Upper lobe of right lung (tissue), 1 donor: ENCODE measurements around the gene SORBS2. TPM values are rescaled to one million over a fixed set of nuclear protein-coding genes. Genes with fewer than 3 reads are reported as not detected.

ENCODE experiments used
- ATAC-seq: fragments of 200-7000 bp; cut with Tn5 transposase; one replicate; pipeline ENCODE4 v1.9.1; 2020; ENCODE audit warnings: mild to moderate bottlenecking, moderate library complexity
- DNase-seq: peaks from one replicate; pipeline ENCODE4 v3.0.0-alpha.2; 2020
- H3K27ac ChIP-seq: fragments of 200-600 bp; one replicate; pipeline ENCODE4 v1.8.0; 2022
- H3K27me3 ChIP-seq: fragments of 200-600 bp; one replicate; pipeline ENCODE4 v1.8.0; 2022; ENCODE audit warnings: mild to moderate bottlenecking
- H3K36me3 ChIP-seq: fragments of 200-600 bp; one replicate; pipeline ENCODE4 v1.8.0; 2022
- H3K4me1 ChIP-seq: fragments of 200-600 bp; one replicate; pipeline ENCODE4 v1.8.0; 2022
- H3K4me3 ChIP-seq: fragments of 200-600 bp; one replicate; pipeline ENCODE4 v1.8.0; 2022; ENCODE audit warnings: mild to moderate bottlenecking
- H3K9me3 ChIP-seq: fragments of 200-600 bp; one replicate; pipeline ENCODE4 v1.8.0; 2022
- intact Hi-C: fragments of 100-400 bp; cut with DNase I; formaldehyde crosslinking; loops from one replicate; pipeline ENCODE4 v1.11.0; 2022
- total RNA-seq: library from RNA; stranded (reverse); fragmentation: NEBNext Ultra II Directional; extraction: Animal tissue kit (Norgen Biotek cat#: 25700); gene quantifications from one replicate; pipeline ENCODE4 v1.2.1, GENCODE V29; 2021
- TF ChIP-seq, protein P1 (sequence below): fragments of 200-600 bp; IDR thresholded peaks from one replicate; pipeline ENCODE4 v1.8.0; 2022; ENCODE audit warnings: antibody characterized with exemption
- donor health status: DM: no; HTN: yes; CAD: no; lungs with severe emphysema.

The SORBS2 gene
- total RNA-seq, 1 donor from 2014 or later, result 44.9 TPM

DNA sequence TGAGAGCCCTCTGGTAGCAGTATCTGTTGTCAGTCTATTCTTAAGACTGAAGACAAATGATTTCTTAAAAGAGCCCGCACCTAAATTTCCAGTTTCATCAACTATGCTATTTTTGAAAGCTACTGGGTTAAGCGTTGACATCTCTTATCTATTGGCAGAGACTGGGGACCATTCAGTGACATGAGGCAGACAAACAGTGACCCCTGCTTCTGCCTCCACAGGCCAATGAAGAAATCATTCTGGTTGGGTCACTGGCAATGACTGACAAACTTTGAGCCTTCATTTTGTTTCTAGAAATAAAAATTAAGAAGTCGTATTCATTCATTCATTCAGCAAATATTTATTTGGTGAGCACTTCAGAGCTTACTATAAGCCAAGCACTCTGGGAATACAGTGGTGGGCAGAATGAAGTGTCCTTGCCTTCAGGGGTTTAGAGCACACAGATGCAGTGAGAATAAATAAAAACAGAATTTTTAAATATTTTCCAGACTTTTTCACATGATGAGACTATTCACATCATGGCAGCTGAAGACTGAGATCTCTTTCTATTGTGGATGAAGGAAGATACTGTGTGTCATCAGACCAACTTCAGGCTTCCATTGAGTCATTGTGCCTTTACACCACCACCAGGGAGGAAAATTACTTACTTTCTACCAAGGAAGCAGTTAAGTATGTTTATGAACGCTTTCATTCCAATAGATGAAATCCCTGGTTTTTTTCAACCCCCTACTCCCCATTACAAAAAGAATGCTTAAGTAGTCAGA, 36.0 kb downstream of the SORBS2 start:
- Histone ChIP-seq H3K9me3 (no peaks in the 10 kb centered on the region), H3K27me3 (no peaks in the 10 kb centered on the region), H3K4me1 (no peaks in the 10 kb centered on the region), H3K4me3 (no peak overlapping the region), H3K27ac (no peak overlapping the region), H3K36me3 (no peaks in the 10 kb centered on the region)
- intact Hi-C loops, result no loop called here
- TF ChIP-seq, protein P1, sequence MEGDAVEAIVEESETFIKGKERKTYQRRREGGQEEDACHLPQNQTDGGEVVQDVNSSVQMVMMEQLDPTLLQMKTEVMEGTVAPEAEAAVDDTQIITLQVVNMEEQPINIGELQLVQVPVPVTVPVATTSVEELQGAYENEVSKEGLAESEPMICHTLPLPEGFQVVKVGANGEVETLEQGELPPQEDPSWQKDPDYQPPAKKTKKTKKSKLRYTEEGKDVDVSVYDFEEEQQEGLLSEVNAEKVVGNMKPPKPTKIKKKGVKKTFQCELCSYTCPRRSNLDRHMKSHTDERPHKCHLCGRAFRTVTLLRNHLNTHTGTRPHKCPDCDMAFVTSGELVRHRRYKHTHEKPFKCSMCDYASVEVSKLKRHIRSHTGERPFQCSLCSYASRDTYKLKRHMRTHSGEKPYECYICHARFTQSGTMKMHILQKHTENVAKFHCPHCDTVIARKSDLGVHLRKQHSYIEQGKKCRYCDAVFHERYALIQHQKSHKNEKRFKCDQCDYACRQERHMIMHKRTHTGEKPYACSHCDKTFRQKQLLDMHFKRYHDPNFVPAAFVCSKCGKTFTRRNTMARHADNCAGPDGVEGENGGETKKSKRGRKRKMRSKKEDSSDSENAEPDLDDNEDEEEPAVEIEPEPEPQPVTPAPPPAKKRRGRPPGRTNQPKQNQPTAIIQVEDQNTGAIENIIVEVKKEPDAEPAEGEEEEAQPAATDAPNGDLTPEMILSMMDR, result no peak
- no peak for ATAC-seq
- no peak for DNase-seq

DNA sequence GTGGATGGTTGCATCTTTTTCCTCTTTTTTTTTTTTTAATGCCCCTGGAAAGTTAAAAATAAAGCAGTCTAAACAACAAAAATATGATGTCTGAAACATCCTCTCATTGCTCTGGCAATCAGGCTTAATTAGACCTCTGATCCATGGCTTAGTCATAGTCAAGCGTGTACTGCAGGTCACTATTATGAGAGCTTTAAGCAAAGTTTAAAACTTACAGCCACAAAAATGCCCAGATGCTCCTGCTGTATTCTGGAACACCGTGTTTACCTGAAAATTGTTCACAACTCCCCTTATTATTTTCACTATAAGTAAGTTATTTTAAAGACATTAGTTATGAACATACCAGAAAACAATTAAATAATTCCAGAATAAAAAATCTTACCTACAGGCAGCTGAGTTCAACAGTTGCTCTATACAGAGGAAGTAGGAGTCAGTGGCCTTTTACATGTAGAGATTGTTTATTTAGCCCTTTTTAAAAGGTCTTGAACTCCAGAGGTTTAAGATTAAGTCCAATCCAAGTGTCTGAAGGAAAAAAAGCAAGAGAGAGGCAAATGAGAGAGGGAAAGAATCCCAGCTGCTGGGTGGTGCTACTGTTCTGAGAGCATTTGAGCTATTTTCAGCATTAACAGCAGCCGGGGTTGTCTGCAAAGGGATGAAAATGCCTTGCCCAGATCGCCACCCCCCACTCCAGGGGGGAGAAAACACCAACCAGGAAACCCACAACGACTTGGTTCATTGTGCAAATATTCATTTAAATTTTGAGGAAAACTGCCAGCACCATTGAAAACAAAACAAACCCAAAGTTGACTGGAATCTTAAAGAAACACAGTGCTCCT, 36.9 kb downstream of the SORBS2 start:
- intact Hi-C loops, result no loop called here
- no peaks in the 10 kb centered on the region for H3K4me1 ChIP-seq
- no peaks in the 10 kb centered on the region for H3K36me3 ChIP-seq
- H3K4me3 ChIP-seq, result peak overlapping the region; percentile 37
- TF ChIP-seq, protein P1, result no peak
- H3K27ac ChIP-seq, result peak overlapping the region; percentile 70
- peak; percentile 71 for ATAC-seq
- H3K9me3 ChIP-seq, result no peaks in the 10 kb centered on the region
- peak; percentile 73 for DNase-seq
- H3K27me3 ChIP-seq, result no peaks in the 10 kb centered on the region

DNA sequence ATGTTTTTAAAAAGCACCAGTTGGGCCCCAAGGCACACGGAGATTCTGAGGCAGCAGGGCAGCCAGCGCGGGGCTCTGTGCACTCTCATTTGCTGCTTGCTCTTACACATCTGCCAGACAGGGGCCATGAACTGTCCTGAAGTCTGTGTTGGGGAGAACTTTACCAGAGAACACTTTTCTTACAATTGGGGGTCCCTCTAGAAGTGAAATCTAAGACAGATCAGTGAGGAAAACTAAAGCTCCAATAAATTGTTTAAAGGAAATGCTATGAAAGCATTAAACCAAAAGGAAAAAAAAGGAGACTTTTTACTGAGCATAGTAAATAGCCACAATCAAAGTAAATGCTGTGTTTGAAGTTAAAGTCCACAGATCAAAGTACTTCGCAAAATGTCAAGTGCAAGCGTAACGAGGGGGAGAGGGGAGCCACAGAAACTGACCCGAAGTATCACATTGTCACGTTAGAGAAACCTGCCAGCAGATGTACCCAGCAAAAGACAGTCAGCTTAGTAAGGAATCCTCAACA, 37.8 kb downstream of the SORBS2 start:
- H3K4me1 ChIP-seq, result no peaks in the 10 kb centered on the region
- intact Hi-C loops, result no loop called here
- peak overlapping the region; percentile 70 for H3K27ac ChIP-seq
- H3K4me3 ChIP-seq, result peak overlapping the region; percentile 37
- H3K9me3 ChIP-seq, result no peaks in the 10 kb centered on the region
- H3K27me3 ChIP-seq, result no peaks in the 10 kb centered on the region
- no peaks in the 10 kb centered on the region for H3K36me3 ChIP-seq
- ATAC-seq (peak; percentile 34), DNase-seq (no peak)
- TF ChIP-seq, protein P1, result no peak

DNA sequence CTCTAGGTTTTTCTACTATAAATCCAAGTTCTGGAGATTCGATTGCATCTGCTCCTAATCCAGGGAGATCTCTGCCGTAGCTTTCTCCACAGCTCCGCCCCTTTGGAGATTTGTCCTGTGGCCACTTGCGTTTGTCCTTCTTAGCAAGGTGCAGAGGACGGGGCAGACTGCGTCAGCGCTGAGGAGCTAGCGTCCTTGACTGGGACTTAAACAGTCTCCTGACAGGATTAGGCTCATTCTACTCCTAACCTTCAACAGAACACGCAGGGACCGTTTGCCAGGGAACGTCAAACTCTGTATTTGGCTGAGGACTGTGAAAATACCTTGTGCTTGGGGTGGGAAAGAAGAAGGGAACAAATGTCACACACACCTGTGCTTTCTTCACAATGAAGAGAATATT, 38.6 kb downstream of the SORBS2 start:
- no peaks in the 10 kb centered on the region for H3K4me1 ChIP-seq
- H3K9me3 ChIP-seq, result no peaks in the 10 kb centered on the region
- intact Hi-C loops, result no loop called here
- no peaks in the 10 kb centered on the region for H3K27me3 ChIP-seq
- no peaks in the 10 kb centered on the region for H3K36me3 ChIP-seq
- H3K4me3 ChIP-seq, result peak overlapping the region; percentile 37
- TF ChIP-seq, protein P1, result peak; percentile 7
- ATAC-seq (peak; percentile 86), DNase-seq (peak; percentile 71)
- peak overlapping the region; percentile 70 for H3K27ac ChIP-seq

DNA sequence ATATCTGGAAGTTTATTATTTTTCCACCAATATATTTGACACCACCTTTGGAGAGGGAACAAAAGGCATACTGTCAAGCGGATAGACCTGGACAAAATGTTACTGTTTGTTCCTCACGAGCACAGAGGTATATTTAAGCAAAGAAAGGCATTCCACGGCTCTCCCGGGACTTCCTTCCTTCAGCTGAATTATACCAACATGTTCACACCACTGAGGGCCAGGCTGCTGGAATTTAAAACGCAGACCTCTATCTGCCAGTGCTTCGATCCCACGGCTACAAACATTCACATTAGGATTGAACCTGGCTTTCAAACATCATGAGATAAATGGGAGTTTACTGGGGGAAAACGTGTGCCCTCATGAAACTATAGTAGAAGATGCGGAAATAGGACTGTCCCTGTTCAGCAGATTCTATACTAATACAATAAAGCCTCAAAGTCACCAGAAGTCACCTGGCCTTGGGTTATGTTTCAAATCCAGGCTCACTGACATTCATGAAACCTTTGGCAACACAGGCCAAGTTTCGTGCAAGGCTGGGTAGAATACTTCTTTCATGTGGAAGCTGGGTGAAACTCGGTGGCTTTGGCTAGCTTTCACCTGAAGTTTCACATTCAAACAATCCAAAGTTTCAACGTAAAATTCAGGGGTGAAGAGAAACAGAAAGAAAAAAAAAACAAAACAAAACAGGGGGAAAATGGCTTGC, 39.5 kb downstream of the SORBS2 start:
- DNase-seq (no peak), ATAC-seq (no peak)
- Histone ChIP-seq H3K4me3 (no peak overlapping the region), H3K4me1 (no peaks in the 10 kb centered on the region), H3K9me3 (no peaks in the 10 kb centered on the region), H3K27me3 (no peaks in the 10 kb centered on the region), H3K27ac (peak overlapping the region; percentile 70), H3K36me3 (no peaks in the 10 kb centered on the region)
- intact Hi-C loops, result no loop called here
- TF ChIP-seq, protein P1, result no peak
